HG03342 (cell line): Measurements from ENCODE around the gene TRIML1.

Source experiments
- ATAC-seq: cut with Tn5 transposase; IDR thresholded peaks from one replicate; pipeline ENCODE4 v1.9.1; 2021; ENCODE audit warnings: mild to moderate bottlenecking, moderate library complexity; ENCODE audit not compliant: unreplicated experiment

The TRIML1 gene

GRCh38 chr4:188139141-188139540 is at the start of gene TRIML1:
TRIML1 (plus strand) TSS chr4:188139441; CDS start chr4:188139559, 118 bp downstream.
- ATAC-seq: no peak

- no peak for ATAC-seq
Observed at GRCh38 chr4:188092824-188093223, 46.4 kb upstream of the TRIML1 start.

- ATAC-seq: no peak
Observed at GRCh38 chr4:188106454-188106853, 32.8 kb upstream of the TRIML1 start.

GRCh38 chr4:188107931-188108843 is 31.1 kb upstream of the TRIML1 start:
- ATAC-seq: no peak

GRCh38 chr4:188109157-188109755 is 30.0 kb upstream of the TRIML1 start, which contains the start of gene TRIML2:
TRIML2 (minus strand) TSS chr4:188109603; CDS start chr4:188105368, 4,235 bp downstream.
- ATAC-seq: no peak

- ATAC-seq: no peak
Observed at GRCh38 chr4:188110036-188110435, 29.2 kb upstream of the TRIML1 start.

GRCh38 chr4:188110741-188111471 is 28.3 kb upstream of the TRIML1 start:
- no peak for ATAC-seq

- ATAC-seq: no peak
Observed at GRCh38 chr4:188111955-188112354, 27.3 kb upstream of the TRIML1 start.

GRCh38 chr4:188113156-188113555 is 26.1 kb upstream of the TRIML1 start:
- ATAC-seq: no peak

- ATAC-seq: no peak
Observed at GRCh38 chr4:188117631-188118324, 21.5 kb upstream of the TRIML1 start.

GRCh38 chr4:188121530-188121929 is 17.7 kb upstream of the TRIML1 start:
- ATAC-seq: no peak

GRCh38 chr4:188127214-188127874 is 11.9 kb upstream of the TRIML1 start:
- no peak for ATAC-seq

- no peak for ATAC-seq
Observed at GRCh38 chr4:188130355-188130754, 8.9 kb upstream of the TRIML1 start.

- ATAC-seq: no peak
Observed at GRCh38 chr4:188132232-188132631, 7.0 kb upstream of the TRIML1 start.

GRCh38 chr4:188138227-188138626 is 1.0 kb upstream of the TRIML1 start:
- no peak for ATAC-seq

- no peak for ATAC-seq
Observed at GRCh38 chr4:188139671-188140070, 430 bp downstream of the TRIML1 start.

- ATAC-seq: no peak
Observed at GRCh38 chr4:188143731-188144130, 4.5 kb downstream of the TRIML1 start.

- ATAC-seq: no peak
Observed at GRCh38 chr4:188145601-188146000, 6.4 kb downstream of the TRIML1 start.

GRCh38 chr4:188146618-188147017 is 7.4 kb downstream of the TRIML1 start:
- no peak for ATAC-seq

- no peak for ATAC-seq
Observed at GRCh38 chr4:188147176-188147575, 7.9 kb downstream of the TRIML1 start.
